Endodermal cell (in vitro differentiated cells): ENCODE results near the gene ATP6V1C2. TPM values are rescaled to one million over a fixed set of nuclear protein-coding genes. Genes with fewer than 3 reads are reported as not detected.

Source experiments
- DNase-seq: peaks from one replicate; pipeline ENCODE4 v3.0.0-alpha.2; 2017
- H3K27ac ChIP-seq: 2 replicates; pipeline ENCODE4 v1.5.1; 2013; ENCODE audit warnings: mild to moderate bottlenecking, low read depth, low read length, moderate library complexity
- H3K27me3 ChIP-seq: 2 replicates; pipeline ENCODE4 v1.6.1; 2013; ENCODE audit warnings: mild to moderate bottlenecking, low read length, moderate library complexity; ENCODE audit not compliant: insufficient read depth, control insufficient read depth, poor library complexity, severe bottlenecking
- H3K36me3 ChIP-seq: 2 replicates; pipeline ENCODE4 v1.7.0; 2013; ENCODE audit warnings: mild to moderate bottlenecking, low read length, moderate library complexity; ENCODE audit not compliant: control insufficient read depth, insufficient read depth
- H3K4me1 ChIP-seq: one replicate; pipeline ENCODE4 v1.7.0; 2013; ENCODE audit warnings: low read length; ENCODE audit not compliant: control insufficient read depth, insufficient read depth
- H3K4me3 ChIP-seq: 2 replicates; pipeline ENCODE4 v1.5.1; 2013; ENCODE audit warnings: mild to moderate bottlenecking, low read length, moderate library complexity
- H3K9ac ChIP-seq: 2 replicates; pipeline ENCODE4 v1.6.1; 2013; ENCODE audit warnings: mild to moderate bottlenecking, low read length, moderate library complexity; ENCODE audit not compliant: poor library complexity, severe bottlenecking; ENCODE audit errors: extremely low read depth
- H3K9me3 ChIP-seq: 2 replicates; pipeline ENCODE4 v1.6.1; 2013; ENCODE audit warnings: mild to moderate bottlenecking, low read length, moderate library complexity; ENCODE audit not compliant: control insufficient read depth
- H3K27ac Mint-ChIP-seq: 2 replicates; pipeline ENCODE4 v1.8.0; 2020; ENCODE audit warnings: mixed read lengths
- H3K27me3 Mint-ChIP-seq: 2 replicates; pipeline ENCODE4 v1.8.0; 2021; ENCODE audit warnings: mild to moderate bottlenecking, mixed read lengths; ENCODE audit not compliant: insufficient read depth
- H3K36me3 Mint-ChIP-seq: 2 replicates; pipeline ENCODE4 v1.8.0; 2020; ENCODE audit warnings: low read depth, mixed read lengths
- H3K4me1 Mint-ChIP-seq: 2 replicates; pipeline ENCODE4 v1.8.0; 2020; ENCODE audit warnings: mixed read lengths
- H3K4me3 Mint-ChIP-seq: 2 replicates; pipeline ENCODE4 v1.8.0; 2020; ENCODE audit warnings: mild to moderate bottlenecking, moderate library complexity, mixed read lengths
- H3K9me3 Mint-ChIP-seq: 2 replicates; pipeline ENCODE4 v1.8.0; 2020; ENCODE audit warnings: mild to moderate bottlenecking, mixed read lengths
- CTCF ChIP-seq: fragments of 200-600 bp; sonication (generic); conservative IDR thresholded peaks from 2 replicates; pipeline ENCODE4 v1.5.0; 2021; ENCODE audit warnings: antibody characterized with exemption, mild to moderate bottlenecking
- WGBS, 2 experiments: methylation state at CpG; one replicate each; pipeline versions ENCODE4 v1.1.5 to v1.1.7; 2013; ENCODE audit warnings: missing lambda C conversion rate in 2 of 2, mixed read lengths in 1 of 2; ENCODE audit not compliant: insufficient coverage in 1 of 2, insufficient read length in 1 of 2; 5-methylcytosine and 5-hydroxymethylcytosine counted together
- total RNA-seq, 2 donors: library from RNA; stranded (reverse); fragmentation: NEBNext Ultra II Directional in 1 of 2; extraction: Animal tissue kit (Norgen Biotek cat#: 25700) in 1 of 2; gene quantifications; 2 replicates in 1 of 2; 3 replicates in 1 of 2; pipeline ENCODE4 v1.2.1, GENCODE V29; 2021

The ATP6V1C2 gene
- total RNA-seq, 2 donors from 2014 or later, result 0.26 to 0.73 TPM

GRCh38 chr2:10818984-10819383 is 97.6 kb downstream of the ATP6V1C2 start:
- Mint-ChIP-seq H3K9me3 (no peaks in the 10 kb centered on the region), H3K4me1 (peaks cover 10% of the 10 kb centered on the region), H3K36me3 (no peaks in the 10 kb centered on the region), H3K27ac (no peak overlapping the region), H3K27me3 (no peaks in the 10 kb centered on the region), H3K4me3 (no peak overlapping the region)
- DNase-seq, result no peak
- no peaks in the 10 kb centered on the region for H3K36me3 ChIP-seq
- no peak for TF ChIP-seq CTCF
- no peaks in the 10 kb centered on the region for H3K9me3 ChIP-seq
- H3K27me3 ChIP-seq, result no peaks in the 10 kb centered on the region
- no peak overlapping the region for H3K9ac ChIP-seq
- 89% methylated on average over 3 of the region's 3 CpGs for WGBS, 2 experiments
- no peak overlapping the region for H3K4me3 ChIP-seq
- no peak overlapping the region for H3K27ac ChIP-seq
- H3K4me1 ChIP-seq, result no peaks in the 10 kb centered on the region

- TF ChIP-seq CTCF, result no peak
- no peaks in the 10 kb centered on the region for H3K9me3 ChIP-seq
- no peaks in the 10 kb centered on the region for H3K27me3 ChIP-seq
- H3K27ac ChIP-seq, result no peak overlapping the region
- H3K9me3 Mint-ChIP-seq, result no peaks in the 10 kb centered on the region
- WGBS, 2 experiments, result 92 to 94% methylated on average over 8 to 12 of the region's 12 CpGs
- no peaks in the 10 kb centered on the region for H3K4me1 ChIP-seq
- no peak overlapping the region for H3K4me3 ChIP-seq
- peaks cover 5% of the 10 kb centered on the region for H3K27me3 Mint-ChIP-seq
- no peak overlapping the region for H3K9ac ChIP-seq
- H3K27ac Mint-ChIP-seq, result no peak overlapping the region
- H3K36me3 ChIP-seq, result no peaks in the 10 kb centered on the region
- peaks cover 5% of the 10 kb centered on the region for H3K4me1 Mint-ChIP-seq
- DNase-seq, result no peak
- no peaks in the 10 kb centered on the region for H3K36me3 Mint-ChIP-seq
- no peak overlapping the region for H3K4me3 Mint-ChIP-seq
Observed at GRCh38 chr2:10819714-10820314, 98.4 kb downstream of the ATP6V1C2 start.

- H3K4me1 Mint-ChIP-seq, result peaks cover 5% of the 10 kb centered on the region
- no peak overlapping the region for H3K27ac Mint-ChIP-seq
- no peak for DNase-seq
- Histone ChIP-seq H3K27ac (no peak overlapping the region), H3K27me3 (no peaks in the 10 kb centered on the region), H3K9me3 (no peaks in the 10 kb centered on the region), H3K36me3 (no peaks in the 10 kb centered on the region), H3K9ac (no peak overlapping the region), H3K4me3 (no peak overlapping the region), H3K4me1 (no peaks in the 10 kb centered on the region)
- H3K9me3 Mint-ChIP-seq, result no peaks in the 10 kb centered on the region
- H3K27me3 Mint-ChIP-seq, result peaks cover 11% of the 10 kb centered on the region
- no peak overlapping the region for H3K4me3 Mint-ChIP-seq
- no peak for TF ChIP-seq CTCF
- no peaks in the 10 kb centered on the region for H3K36me3 Mint-ChIP-seq
- 89 to 96% methylated on average over 5 to 8 of the region's 8 CpGs for WGBS, 2 experiments
Observed at GRCh38 chr2:10820562-10820961, 99.1 kb downstream of the ATP6V1C2 start.
